Motor neuron (in vitro differentiated cells): ENCODE measurements around the gene MRPL49. TPM values are rescaled to one million over a fixed set of nuclear protein-coding genes. Genes with fewer than 3 reads are reported as not detected.

ENCODE experiments used
- ATAC-seq, 8 experiments: fragments of 200-7000 bp; cut with Tn5 transposase; replicated peaks in 6 of 8; 2 replicates each; pipeline ENCODE4 v1.8.0; 2021; ENCODE audit warnings: mild to moderate bottlenecking in 8 of 8, moderate library complexity in 8 of 8
- H3K27ac ChIP-seq, 2 donors: fragments of 250-450 bp; sonication (Bioruptor Pico); 2 replicates each; pipeline ENCODE4 v1.9.0; 2021; ENCODE audit warnings: antibody characterized with exemption in 2 of 2, mild to moderate bottlenecking in 2 of 2, moderate library complexity in 1 of 2
- H3K4me1 ChIP-seq, 2 donors: fragments of 250-450 bp; sonication (Bioruptor Pico); replicated peaks in 1 of 2; 2 replicates each; pipeline ENCODE4 v1.6.1; 2021; ENCODE audit warnings: antibody characterized with exemption in 2 of 2, mild to moderate bottlenecking in 2 of 2, moderate library complexity in 1 of 2
- H3K4me3 ChIP-seq, 5 donors: fragments of 250-450 bp; sonication (Bioruptor Pico); 2 replicates each; pipeline ENCODE4 v1.9.0; 2021; ENCODE audit warnings: antibody characterized with exemption in 5 of 5, mild to moderate bottlenecking in 5 of 5, moderate library complexity in 4 of 5
- whole genome bisulfite sequencing, 10 experiments: fragments of 450-650 bp; shearing (Covaris generic); methylation state at CpG; one replicate each; pipeline ENCODE4 v1.0.0; 2022; 5-methylcytosine and 5-hydroxymethylcytosine counted together
- in situ Hi-C, 9 experiments: fragments of 400-800 bp; cut with MboI; loops; one replicate each; pipeline ENCODE4 v1.15.0; 2021; ENCODE audit warnings: low sequenced_read_pairs in 9 of 9, low pct_unique_long_range_greater_than_20kb in 2 of 9; ENCODE audit not compliant: unreplicated experiment in 9 of 9
- total RNA-seq, 8 experiments: library from RNA; unstranded; fragments of 300-600 nt; gene quantifications; 2 replicates each; pipeline versions ENCODE4 v1.2.3 to v1.2.4, GENCODE V29; 2022

Gene MRPL49
- total RNA-seq, 8 experiments from 2014 or later, result 43.2 to 75.9 (median 52.0) TPM

- peak in 4 of 8 experiments; percentile 6 to 13 (median 9) for ATAC-seq
- H3K27ac ChIP-seq, result no peak overlapping the region
- in situ Hi-C loops, result no loop called here
- no peak overlapping the region for H3K4me3 ChIP-seq
- WGBS, 10 experiments, result 60 to 100% (median 79%) methylated on average over 1 to 5 of the region's 12 CpGs; no CpG with 5 or more reads in 6 of the 10 experiments
- H3K4me1 ChIP-seq, result peaks cover 7% of the 10 kb centered on the region in 2 donors
These were observed 5.5 kb downstream of the MRPL49 start for GRCh38 chr11:65127473-65128181.

DNA sequence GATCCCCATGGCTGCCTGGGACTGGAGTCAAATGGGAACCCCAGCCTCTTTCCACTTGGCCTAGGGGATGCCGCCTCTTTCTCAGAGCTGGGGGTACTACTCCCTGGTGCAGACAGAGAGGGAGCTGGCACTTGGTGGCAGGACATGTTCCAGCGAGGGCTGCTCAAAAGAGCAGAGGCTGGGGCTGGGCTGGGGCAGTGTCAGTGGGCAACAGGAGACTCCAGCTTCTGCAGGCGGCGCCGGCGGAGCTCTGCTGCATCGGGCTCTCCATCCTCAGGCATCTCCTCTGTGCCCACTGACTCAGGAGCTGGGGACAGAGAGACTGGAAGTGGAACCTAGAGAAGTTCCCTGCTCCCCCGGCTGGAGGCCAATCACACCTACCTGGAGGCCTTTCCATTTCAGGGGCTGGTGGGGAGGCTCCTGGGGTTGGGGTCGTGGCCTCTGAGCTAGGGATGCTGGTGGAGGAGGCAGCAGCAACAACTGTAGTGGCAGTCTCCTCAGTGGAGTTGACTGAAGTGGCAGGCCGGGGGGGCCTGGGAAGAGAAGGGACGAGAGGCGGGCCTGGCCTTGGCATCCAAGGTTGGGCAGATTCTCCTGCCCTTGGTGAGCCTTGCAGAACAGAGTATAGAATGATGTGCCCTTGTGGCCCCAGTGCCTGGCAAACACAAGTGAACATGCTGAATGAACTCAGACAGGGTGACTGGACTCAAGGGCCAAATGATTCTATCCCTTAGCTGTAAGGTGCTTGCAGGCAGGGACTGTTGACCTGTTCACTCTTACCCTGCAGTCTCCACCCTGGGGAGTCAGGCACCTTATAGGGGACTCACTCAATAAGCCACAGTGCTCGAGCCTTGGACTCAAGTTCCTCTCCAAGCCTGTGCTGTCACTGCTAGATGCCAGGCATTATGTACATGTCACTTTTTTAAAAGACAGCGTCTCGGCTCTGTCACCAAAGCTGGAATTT, 6.3 kb downstream of the MRPL49 start:
- peak in 4 of 8 experiments; percentile 6 to 21 (median 14) for ATAC-seq
- 60 to 95% (median 80%) methylated on average over 1 to 7 of the region's 15 CpGs; no CpG with 5 or more reads in 5 of the 10 experiments for WGBS, 10 experiments
- in situ Hi-C loops, result no loop called here

DNA sequence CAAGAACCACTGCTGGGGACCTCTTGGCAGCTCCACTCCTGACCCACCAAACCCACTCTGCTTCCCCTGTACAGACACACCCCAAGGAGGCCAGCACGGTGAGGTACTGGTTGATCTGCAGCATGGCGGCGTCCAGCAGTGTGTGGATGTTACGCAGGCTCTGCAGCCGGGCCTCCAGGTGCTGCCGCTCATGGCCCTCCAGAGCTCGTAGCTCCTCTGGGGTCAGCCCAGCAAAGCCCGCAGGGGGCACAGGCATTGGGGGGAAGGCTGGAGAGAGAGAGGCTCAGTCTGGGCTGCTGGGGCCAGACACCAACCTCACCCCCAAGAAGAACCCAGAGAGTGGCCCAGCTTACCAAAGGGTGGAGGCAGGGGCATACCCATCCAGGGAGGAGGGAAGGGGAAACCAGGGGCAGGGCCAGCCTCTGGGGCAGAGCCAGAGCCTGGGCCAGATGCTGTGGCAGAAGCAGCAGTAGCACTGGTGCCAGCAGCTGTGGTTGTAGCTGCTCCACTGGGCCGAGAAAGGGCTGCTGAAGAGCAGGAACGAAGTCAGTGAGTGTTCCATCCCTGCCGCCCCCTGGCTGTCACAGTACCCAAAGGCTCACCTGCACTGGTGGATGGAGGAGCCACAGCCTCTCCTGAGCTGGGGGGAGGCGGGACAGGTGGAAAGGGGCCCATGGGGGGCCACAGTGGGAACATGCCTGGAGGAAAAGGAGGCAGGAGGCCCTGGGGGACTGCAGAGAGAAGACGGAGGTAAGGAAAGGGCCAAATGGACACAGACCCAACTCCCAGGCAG, 7.7 kb downstream of the MRPL49 start:
- H3K27ac ChIP-seq, result no peak overlapping the region
- 40 to 100% (median 86%) methylated on average over 1 to 7 of the region's 13 CpGs; no CpG with 5 or more reads in 6 of the 10 experiments for WGBS, 10 experiments
- in situ Hi-C loops, result no loop called here
- peaks cover 6% of the 10 kb centered on the region in 2 donors for H3K4me1 ChIP-seq
- H3K4me3 ChIP-seq, result no peak overlapping the region
- no peak for ATAC-seq

More for the DNA sequence above, 6.3 kb downstream of the MRPL49 start:
- Histone ChIP-seq H3K27ac (no peak overlapping the region), H3K4me1 (peaks cover 6% of the 10 kb centered on the region in 2 donors), H3K4me3 (no peak overlapping the region)

GRCh38 chr11:65130631-65131416, 8.7 kb downstream of the MRPL49 start:
- no peak overlapping the region for H3K4me3 ChIP-seq
- no peak overlapping the region for H3K27ac ChIP-seq
- peaks cover 10% of the 10 kb centered on the region in 2 donors for H3K4me1 ChIP-seq
- in situ Hi-C loops, result no loop called here
- 79 to 100% (median 94%) methylated on average over 2 to 7 of the region's 19 CpGs; no CpG with 5 or more reads in 4 of the 10 experiments for WGBS, 10 experiments
- no peak for ATAC-seq

GRCh38 chr11:65131417-65131776, 9.3 kb downstream of the MRPL49 start:
- no peak overlapping the region for H3K4me3 ChIP-seq
- in situ Hi-C loops, result no loop called here
- H3K4me1 ChIP-seq, result peaks cover 10 to 11% of the 10 kb centered on the region in 2 donors
- WGBS, 10 experiments, result 80% methylated on average over 1 of the region's 3 CpGs; no CpG with 5 or more reads in 9 of the 10 experiments
- no peak overlapping the region for H3K27ac ChIP-seq
- ATAC-seq, result no peak

GRCh38 chr11:65131895-65132237, 9.7 kb downstream of the MRPL49 start:
- in situ Hi-C loops, result no loop called here
- H3K27ac ChIP-seq, result no peak overlapping the region
- ATAC-seq, result no peak
- H3K4me1 ChIP-seq, result peaks cover 10 to 11% of the 10 kb centered on the region in 2 donors
- no peak overlapping the region for H3K4me3 ChIP-seq
- 74 to 93% (median 90%) methylated on average over 1 to 4 of the region's 6 CpGs; no CpG with 5 or more reads in 5 of the 10 experiments for WGBS, 10 experiments

GRCh38 chr11:65132238-65132987, 10.3 kb downstream of the MRPL49 start:
- Histone ChIP-seq H3K27ac (no peak overlapping the region), H3K4me1 (peaks cover 10 to 11% of the 10 kb centered on the region in 2 donors), H3K4me3 (peak overlapping the region in 1 of 5 donors; percentile 84)
- ATAC-seq, result no peak
- 47 to 100% (median 93%) methylated on average over 1 to 6 of the region's 10 CpGs; no CpG with 5 or more reads in 5 of the 10 experiments for WGBS, 10 experiments
- in situ Hi-C loops, result no loop called here

GRCh38 chr11:65132988-65133700, 11.0 kb downstream of the MRPL49 start:
- in situ Hi-C loops, result no loop called here
- ATAC-seq, result no peak
- Histone ChIP-seq H3K4me1 (peaks cover 10 to 11% of the 10 kb centered on the region in 2 donors), H3K27ac (peak overlapping the region in 1 of 2 donors; percentile 20), H3K4me3 (peak overlapping the region; percentile 71 to 96 (median 84))
- 4 to 90% (median 52%) methylated on average over 3 to 14 of the region's 18 CpGs; no CpG with 5 or more reads in 4 of the 10 experiments for WGBS, 10 experiments

- Histone ChIP-seq H3K27ac (peak overlapping the region; percentile 100), H3K4me3 (peak overlapping the region; percentile 71 to 96 (median 84)), H3K4me1 (peaks cover 10 to 11% of the 10 kb centered on the region in 2 donors)
- peak in 1 of 8 experiments; percentile 0 for ATAC-seq
- in situ Hi-C loops, result no loop called here
- WGBS, 10 experiments, result 0 to 7% (median 4%) methylated on average over 3 to 5 of the region's 20 CpGs; no CpG with 5 or more reads in 6 of the 10 experiments
These were observed 11.6 kb downstream of the MRPL49 start for GRCh38 chr11:65133724-65134123.

DNA sequence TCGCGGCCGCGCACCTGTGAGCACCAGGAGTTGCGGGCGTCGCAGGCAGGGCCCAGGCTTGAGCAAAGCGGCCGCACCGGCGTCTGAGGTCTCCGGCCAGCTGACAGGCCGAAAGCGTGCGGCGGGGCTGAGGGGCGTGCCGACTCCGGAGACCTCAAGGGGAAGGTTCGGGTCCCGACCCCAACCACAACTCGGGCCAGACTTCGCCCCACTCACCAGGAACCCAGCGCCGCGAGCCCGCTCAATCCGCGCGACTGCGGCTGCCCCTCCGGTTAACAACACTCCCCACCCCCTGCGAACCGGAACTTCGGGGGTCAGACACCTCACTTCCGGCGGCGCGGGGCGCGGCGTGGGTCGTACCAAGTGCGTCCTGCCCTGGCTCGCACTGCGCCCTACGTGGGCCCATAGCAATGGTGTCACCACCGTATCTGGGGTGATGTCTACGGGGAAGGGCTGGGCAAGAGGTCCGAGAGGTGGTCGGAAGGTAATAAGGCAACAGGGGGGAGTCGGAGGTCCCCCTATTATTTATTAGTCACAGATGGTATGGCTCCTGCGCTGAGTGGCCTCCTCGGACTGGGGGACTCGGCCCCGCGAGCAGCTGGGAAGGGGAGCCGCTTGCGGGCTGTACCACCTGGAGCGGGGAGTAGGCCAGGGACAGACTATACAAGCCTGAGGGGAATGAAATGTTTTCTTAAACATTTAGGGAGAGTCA, 12.3 kb downstream of the MRPL49 start, which contains the start of gene SYVN1:
TSS of gene SYVN1 (minus strand) at position 280 of the 712 bp plus-strand sequence. CDS start 918 bp downstream, outside the sequence.
- WGBS, 10 experiments, result 0 to 3% (median 0%) methylated on average over 1 to 7 of the region's 60 CpGs; no CpG with 5 or more reads in 5 of the 10 experiments
- in situ Hi-C loops, result no loop called here
- H3K4me3 ChIP-seq, result peak within 1 kb of the TSS; percentile 71 to 96 (median 84)
- H3K27ac ChIP-seq, result peak within 1 kb of the TSS; percentile 100
- peak; percentile 78 to 85 (median 82) for ATAC-seq
- peaks cover 10 to 11% of the 10 kb centered on the region in 2 donors for H3K4me1 ChIP-seq
